GM19023 (cell line): ENCODE measurements around the gene PTRH2.
"Not testable (repeated sequence)": the region's sequence is repeated elsewhere in the genome, so short reads cannot be mapped to it uniquely, and the experiment has no call there.

Source experiments
- ATAC-seq: cut with Tn5 transposase; IDR thresholded peaks from one replicate; pipeline ENCODE4 v1.9.1; 2021; ENCODE audit warnings: mild to moderate bottlenecking, moderate library complexity; ENCODE audit not compliant: unreplicated experiment

The PTRH2 gene

GRCh38 chr17:59707149-59707970, at the start of gene PTRH2, which contains the start of gene VMP1:
Gene PTRH2 (minus strand): TSS chr17:59707430. CDS start chr17:59697978, 9,452 bp downstream.
Gene VMP1 (plus strand): TSS chr17:59707654. CDS start chr17:59731447, 23,793 bp downstream.
- peak; percentile 97 for ATAC-seq

GRCh38 chr17:59756236-59756818, 49.1 kb upstream of the PTRH2 start:
- no peak for ATAC-seq

- ATAC-seq, result not testable (repeated sequence)
Observed at GRCh38 chr17:59755069-59755468, 47.8 kb upstream of the PTRH2 start.

- ATAC-seq, result no peak
Observed at GRCh38 chr17:59754552-59754951, 47.3 kb upstream of the PTRH2 start.

GRCh38 chr17:59753522-59754467, 46.6 kb upstream of the PTRH2 start:
- no peak for ATAC-seq

GRCh38 chr17:59752922-59753321, 45.7 kb upstream of the PTRH2 start:
- no peak for ATAC-seq

GRCh38 chr17:59752446-59752845, 45.2 kb upstream of the PTRH2 start:
- no peak for ATAC-seq

GRCh38 chr17:59751955-59752413, 44.8 kb upstream of the PTRH2 start:
- ATAC-seq, result no peak

GRCh38 chr17:59748591-59748990, 41.4 kb upstream of the PTRH2 start:
- no peak for ATAC-seq

GRCh38 chr17:59746849-59747445, 39.7 kb upstream of the PTRH2 start:
- ATAC-seq, result no peak

GRCh38 chr17:59745040-59745439, 37.8 kb upstream of the PTRH2 start:
- ATAC-seq, result no peak

GRCh38 chr17:59743842-59744241, 36.6 kb upstream of the PTRH2 start:
- ATAC-seq, result no peak

- ATAC-seq, result no peak
Observed at GRCh38 chr17:59737324-59737723, 30.1 kb upstream of the PTRH2 start.

GRCh38 chr17:59734226-59734625, 27.0 kb upstream of the PTRH2 start:
- ATAC-seq, result no peak

GRCh38 chr17:59733697-59734096, 26.5 kb upstream of the PTRH2 start:
- ATAC-seq, result no peak

- no peak for ATAC-seq
Observed at GRCh38 chr17:59730268-59730834, 23.1 kb upstream of the PTRH2 start.

GRCh38 chr17:59727817-59728533, 20.7 kb upstream of the PTRH2 start:
- ATAC-seq, result no peak

- no peak for ATAC-seq
Observed at GRCh38 chr17:59725691-59726090, 18.5 kb upstream of the PTRH2 start.

GRCh38 chr17:59723607-59724006, 16.4 kb upstream of the PTRH2 start:
- ATAC-seq, result no peak

GRCh38 chr17:59723041-59723440, 15.8 kb upstream of the PTRH2 start:
- ATAC-seq, result no peak
